NB4 (cell line): ENCODE results near the gene NSMCE3.

Source experiments
- CTCF ChIP-seq: IDR thresholded peaks from one replicate; pipeline ENCODE4 v1.5.1; 2012; ENCODE audit warnings: low read depth, low read length
- MAX ChIP-seq: IDR thresholded peaks from 2 replicates; pipeline ENCODE4 v1.6.1; 2011; ENCODE audit warnings: low read depth, low read length
- MYC ChIP-seq: IDR thresholded peaks from 2 replicates; pipeline ENCODE4 v1.6.1; 2011; ENCODE audit warnings: low read depth, low read length
- POLR2A ChIP-seq: IDR thresholded peaks from 2 replicates; pipeline ENCODE4 v1.6.1; 2011; ENCODE audit warnings: mild to moderate bottlenecking; ENCODE audit not compliant: insufficient read length; ENCODE audit errors: extremely low read depth

GRCh38 chr15:29280514-29280913, 10.9 kb upstream of the NSMCE3 start:
- TF ChIP-seq CTCF (no peak), POLR2A (no peak), MYC (no peak), MAX (no peak)
